Measurements from ENCODE around the gene BHLHE23.

The BHLHE23 gene

DNA sequence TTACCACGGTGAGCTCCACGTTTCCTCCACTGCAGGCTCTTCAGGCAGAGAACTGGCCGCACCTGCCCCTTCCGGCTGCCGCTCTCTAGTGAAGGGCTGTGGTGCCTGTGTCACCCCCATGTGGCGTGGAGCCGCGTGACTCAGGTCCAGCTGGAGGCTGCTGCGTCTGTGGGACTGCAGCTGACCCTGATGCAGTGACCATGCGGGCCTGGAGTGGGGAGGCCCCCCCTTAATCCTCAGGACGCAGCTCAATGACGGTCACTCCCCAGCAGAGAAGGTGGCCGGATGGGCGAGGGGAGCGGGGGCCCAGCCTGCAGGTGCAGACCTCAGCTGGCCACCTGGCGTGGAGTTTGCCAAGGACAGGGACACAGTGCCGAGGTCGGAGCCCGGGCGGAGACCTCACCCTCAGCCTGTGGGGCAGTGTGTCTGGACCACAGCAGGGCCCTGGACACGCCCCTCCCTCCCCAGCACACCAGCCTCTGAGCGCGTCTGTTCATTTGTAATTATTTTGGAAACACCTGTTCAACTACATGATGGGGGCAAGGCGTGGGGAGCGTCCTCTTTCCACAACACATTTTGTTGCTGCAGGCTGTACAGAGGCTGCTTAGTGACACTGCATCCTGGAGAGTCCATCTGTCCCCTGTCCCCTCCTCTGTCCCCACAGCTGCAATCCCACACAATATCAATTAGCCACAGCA is 10.7 kb downstream of the BHLHE23 start:
- TF ChIP-seq EZH2 (IDR thresholded peaks at IDR 0.05; ENCODE audit: borderline replicate concordance, low read depth, low read length, severe bottlenecking): no peak
- TF ChIP-seq, protein P1, sequence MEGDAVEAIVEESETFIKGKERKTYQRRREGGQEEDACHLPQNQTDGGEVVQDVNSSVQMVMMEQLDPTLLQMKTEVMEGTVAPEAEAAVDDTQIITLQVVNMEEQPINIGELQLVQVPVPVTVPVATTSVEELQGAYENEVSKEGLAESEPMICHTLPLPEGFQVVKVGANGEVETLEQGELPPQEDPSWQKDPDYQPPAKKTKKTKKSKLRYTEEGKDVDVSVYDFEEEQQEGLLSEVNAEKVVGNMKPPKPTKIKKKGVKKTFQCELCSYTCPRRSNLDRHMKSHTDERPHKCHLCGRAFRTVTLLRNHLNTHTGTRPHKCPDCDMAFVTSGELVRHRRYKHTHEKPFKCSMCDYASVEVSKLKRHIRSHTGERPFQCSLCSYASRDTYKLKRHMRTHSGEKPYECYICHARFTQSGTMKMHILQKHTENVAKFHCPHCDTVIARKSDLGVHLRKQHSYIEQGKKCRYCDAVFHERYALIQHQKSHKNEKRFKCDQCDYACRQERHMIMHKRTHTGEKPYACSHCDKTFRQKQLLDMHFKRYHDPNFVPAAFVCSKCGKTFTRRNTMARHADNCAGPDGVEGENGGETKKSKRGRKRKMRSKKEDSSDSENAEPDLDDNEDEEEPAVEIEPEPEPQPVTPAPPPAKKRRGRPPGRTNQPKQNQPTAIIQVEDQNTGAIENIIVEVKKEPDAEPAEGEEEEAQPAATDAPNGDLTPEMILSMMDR (IDR thresholded peaks at IDR 0.05; ENCODE audit: borderline replicate concordance, extremely low read depth, low read length, poor library complexity, severe bottlenecking): no peak
- H4K20me1 ChIP-seq (ENCODE audit: insufficient read depth, low read length): 0 out of 2 replicates have a peak, but pooled peaks cover 4% of the 10 kb centered on the region
- no peak overlapping the region for H2AFZ ChIP-seq (ENCODE audit: low read depth, low read length)

DNA sequence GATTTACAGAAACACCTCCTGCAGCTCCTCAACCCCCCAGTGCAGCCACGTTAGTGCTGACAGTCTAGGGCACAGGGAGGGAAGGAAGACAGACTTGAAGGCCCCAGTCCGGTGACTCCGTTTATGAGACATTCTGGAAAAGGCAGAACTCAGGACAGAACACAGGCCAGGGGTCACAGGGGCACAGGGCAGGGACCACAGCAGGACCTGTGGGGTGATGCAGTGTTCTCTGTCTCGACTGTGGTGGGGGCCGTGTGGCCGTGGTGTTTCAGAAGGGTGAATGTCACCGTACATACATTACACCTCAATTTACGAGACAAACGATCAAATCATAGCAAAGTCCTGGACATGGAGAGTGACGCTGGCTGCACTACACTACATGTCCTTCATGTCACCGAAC is 11.3 kb downstream of the BHLHE23 start:
- H2AFZ ChIP-seq (ENCODE audit: low read depth, low read length): no peak overlapping the region
- H3K9ac ChIP-seq (ENCODE audit: low read depth, low read length): no peak overlapping the region
- no peak overlapping the region for H3K4me2 ChIP-seq (ENCODE audit: insufficient read depth, low read length)

More for the DNA sequence above, 10.7 kb downstream of the BHLHE23 start:
- ATAC-seq (ENCODE audit: insufficient read depth, low read depth) (no peak), DNase-seq (no peak)
- no peak overlapping the region for H3K27ac ChIP-seq (ENCODE audit: low read length)
- H3K4me3 ChIP-seq (ENCODE audit: low read depth in 1 of 2, low read length in 2 of 2): no peak overlapping the region
- no peaks in the 10 kb centered on the region for H3K9me3 ChIP-seq (ENCODE audit: insufficient read depth, low read length, severe bottlenecking)
- no peaks in the 10 kb centered on the region for H3K79me2 ChIP-seq (ENCODE audit: insufficient read depth, low read length)
- no peaks in the 10 kb centered on the region for H3K4me1 ChIP-seq (ENCODE audit: insufficient read depth, low read length)
- H3K9ac ChIP-seq (ENCODE audit: low read depth, low read length): no peak overlapping the region
- no peak overlapping the region for H3K4me2 ChIP-seq (ENCODE audit: insufficient read depth, low read length)
- 0 out of 2 replicates have a peak, but pooled peaks cover 3% of the 10 kb centered on the region for H3K36me3 ChIP-seq (ENCODE audit: insufficient read depth, low read length)
- no peaks in the 10 kb centered on the region for H3K27me3 ChIP-seq (ENCODE audit: insufficient read depth, low read length, poor library complexity)

DNA sequence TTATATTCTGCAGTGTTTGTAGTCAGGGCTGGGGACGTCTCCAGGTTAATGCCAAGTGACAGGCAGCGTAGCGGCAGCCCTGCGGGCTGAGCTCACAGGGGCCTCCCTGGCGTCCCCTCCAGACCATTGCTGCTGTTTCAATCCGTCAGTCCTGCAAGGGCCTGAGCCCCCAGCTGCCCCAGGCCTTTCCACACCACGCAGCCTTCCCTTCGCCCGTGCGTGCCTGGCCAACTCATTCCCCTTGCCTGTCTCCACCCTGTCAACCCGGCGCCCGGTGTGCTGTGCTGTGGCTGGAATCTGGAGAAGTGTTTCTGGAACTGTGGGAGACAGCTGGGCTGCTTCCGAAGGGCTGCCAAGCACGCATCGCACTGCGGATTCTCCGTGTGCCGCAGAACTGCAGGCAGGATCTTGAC is 11.9 kb downstream of the BHLHE23 start:
- no peaks in the 10 kb centered on the region for H3K36me3 ChIP-seq (ENCODE audit: insufficient read depth, low read length)
- no peak overlapping the region for H3K27ac ChIP-seq (ENCODE audit: low read length)
- DNase-seq: no peak
- H3K4me1 ChIP-seq (ENCODE audit: insufficient read depth, low read length): no peaks in the 10 kb centered on the region
- H3K4me3 ChIP-seq (ENCODE audit: low read depth in 1 of 2, low read length in 2 of 2): no peak overlapping the region
- no peak for ATAC-seq (ENCODE audit: insufficient read depth, low read depth)
- no peak for TF ChIP-seq EZH2 (IDR thresholded peaks at IDR 0.05; ENCODE audit: borderline replicate concordance, low read depth, low read length, severe bottlenecking)
- TF ChIP-seq, protein P1 (IDR thresholded peaks at IDR 0.05; ENCODE audit: borderline replicate concordance, extremely low read depth, low read length, poor library complexity, severe bottlenecking): no peak
- H3K27me3 ChIP-seq (ENCODE audit: insufficient read depth, low read length, poor library complexity): no peaks in the 10 kb centered on the region
- H2AFZ ChIP-seq (ENCODE audit: low read depth, low read length): no peak overlapping the region
- no peaks in the 10 kb centered on the region for H3K79me2 ChIP-seq (ENCODE audit: insufficient read depth, low read length)
- no peak overlapping the region for H3K4me2 ChIP-seq (ENCODE audit: insufficient read depth, low read length)
- H4K20me1 ChIP-seq (ENCODE audit: insufficient read depth, low read length): 0 out of 2 replicates have a peak, but pooled peaks cover 4% of the 10 kb centered on the region
- no peak overlapping the region for H3K9ac ChIP-seq (ENCODE audit: low read depth, low read length)
- H3K9me3 ChIP-seq (ENCODE audit: insufficient read depth, low read length, severe bottlenecking): no peaks in the 10 kb centered on the region

More for the DNA sequence above, 11.3 kb downstream of the BHLHE23 start:
- H3K4me3 ChIP-seq (ENCODE audit: low read depth in 1 of 2, low read length in 2 of 2): no peak overlapping the region
- DNase-seq: no peak
- H3K27ac ChIP-seq (ENCODE audit: low read length): no peak overlapping the region
- H3K27me3 ChIP-seq (ENCODE audit: insufficient read depth, low read length, poor library complexity): no peaks in the 10 kb centered on the region
- TF ChIP-seq, protein P1 (IDR thresholded peaks at IDR 0.05; ENCODE audit: borderline replicate concordance, extremely low read depth, low read length, poor library complexity, severe bottlenecking): no peak
- TF ChIP-seq EZH2 (IDR thresholded peaks at IDR 0.05; ENCODE audit: borderline replicate concordance, low read depth, low read length, severe bottlenecking): no peak
- H3K9me3 ChIP-seq (ENCODE audit: insufficient read depth, low read length, severe bottlenecking): no peaks in the 10 kb centered on the region
- no peaks in the 10 kb centered on the region for H3K79me2 ChIP-seq (ENCODE audit: insufficient read depth, low read length)
- 0 out of 2 replicates have a peak, but pooled peaks cover 3% of the 10 kb centered on the region for H3K36me3 ChIP-seq (ENCODE audit: insufficient read depth, low read length)
- no peak for ATAC-seq (ENCODE audit: insufficient read depth, low read depth)
- 0 out of 2 replicates have a peak, but pooled peaks cover 4% of the 10 kb centered on the region for H4K20me1 ChIP-seq (ENCODE audit: insufficient read depth, low read length)
- no peaks in the 10 kb centered on the region for H3K4me1 ChIP-seq (ENCODE audit: insufficient read depth, low read length)
